PFSK-1 (cell line): ENCODE measurements around the gene YIF1A.

Experiments used
- FOXP2 ChIP-seq: optimal IDR thresholded peaks from 2 replicates; pipeline ENCODE3; 2011; ENCODE audit warnings: borderline replicate concordance, control low read depth, inconsistent platforms; ENCODE audit not compliant: insufficient read depth; ENCODE audit errors: extremely low read length, extremely low read depth
- POLR2AphosphoS5 ChIP-seq: IDR thresholded peaks from 2 replicates; pipeline ENCODE4 v1.6.1; 2012; ENCODE audit warnings: low read depth, mild to moderate bottlenecking, control low read depth, low read length, moderate library complexity
- SIN3A ChIP-seq: IDR thresholded peaks from 2 replicates; pipeline ENCODE4 v1.6.1; 2012; ENCODE audit warnings: mild to moderate bottlenecking, low read length, moderate library complexity, borderline replicate concordance; ENCODE audit not compliant: insufficient read depth
- TAF1 ChIP-seq: IDR thresholded peaks from 2 replicates; pipeline ENCODE4 v1.6.1; 2012; ENCODE audit warnings: low read length, control low read depth, borderline replicate concordance; ENCODE audit not compliant: insufficient read depth
- TF ChIP-seq, protein P1 (sequence below), 2 experiments: IDR thresholded peaks; 2 replicates each; pipeline versions ENCODE4 v1.6.1 to v1.8.0; 2011 to 2012; ENCODE audit warnings: low read depth in 2 of 2, low read length in 2 of 2, control low read depth in 1 of 2, inconsistent platforms in 1 of 2, mild to moderate bottlenecking in 1 of 2, moderate library complexity in 1 of 2; ENCODE audit not compliant: insufficient read depth in 1 of 2

YIF1A gene

DNA sequence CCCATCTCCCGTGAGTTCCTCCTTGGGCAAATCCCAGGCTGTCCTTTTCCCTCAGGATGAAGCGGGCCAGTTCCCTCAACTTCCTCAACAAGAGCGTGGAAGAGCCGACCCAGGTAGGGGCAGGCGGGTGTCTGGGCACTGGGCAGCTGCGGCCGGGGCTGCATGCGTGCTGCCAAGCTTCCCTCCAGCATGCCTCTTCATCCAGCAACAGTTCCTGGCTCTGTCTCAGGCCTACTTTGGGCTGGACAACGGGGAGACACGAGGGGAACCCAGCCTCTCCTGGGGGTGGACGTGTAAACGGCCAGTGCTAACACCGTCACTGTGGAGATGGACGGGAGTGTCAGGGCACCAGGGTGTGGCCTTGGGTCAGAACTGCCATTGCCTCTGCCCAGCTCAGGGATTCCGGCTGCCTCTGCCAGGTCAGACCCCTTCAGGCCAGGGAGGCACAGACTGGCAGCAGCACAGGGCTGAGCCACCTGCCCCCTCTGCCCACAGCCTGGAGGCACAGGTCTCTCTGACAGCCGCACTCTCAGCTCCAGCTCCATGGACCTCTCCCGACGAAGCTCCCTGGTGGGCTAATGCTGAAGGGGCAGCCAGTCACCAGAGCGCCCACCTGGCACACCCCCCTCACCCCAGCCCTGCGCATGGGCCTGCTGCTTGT, 22.4 kb downstream of the YIF1A start:
- no peak for TF ChIP-seq POLR2AphosphoS5

DNA sequence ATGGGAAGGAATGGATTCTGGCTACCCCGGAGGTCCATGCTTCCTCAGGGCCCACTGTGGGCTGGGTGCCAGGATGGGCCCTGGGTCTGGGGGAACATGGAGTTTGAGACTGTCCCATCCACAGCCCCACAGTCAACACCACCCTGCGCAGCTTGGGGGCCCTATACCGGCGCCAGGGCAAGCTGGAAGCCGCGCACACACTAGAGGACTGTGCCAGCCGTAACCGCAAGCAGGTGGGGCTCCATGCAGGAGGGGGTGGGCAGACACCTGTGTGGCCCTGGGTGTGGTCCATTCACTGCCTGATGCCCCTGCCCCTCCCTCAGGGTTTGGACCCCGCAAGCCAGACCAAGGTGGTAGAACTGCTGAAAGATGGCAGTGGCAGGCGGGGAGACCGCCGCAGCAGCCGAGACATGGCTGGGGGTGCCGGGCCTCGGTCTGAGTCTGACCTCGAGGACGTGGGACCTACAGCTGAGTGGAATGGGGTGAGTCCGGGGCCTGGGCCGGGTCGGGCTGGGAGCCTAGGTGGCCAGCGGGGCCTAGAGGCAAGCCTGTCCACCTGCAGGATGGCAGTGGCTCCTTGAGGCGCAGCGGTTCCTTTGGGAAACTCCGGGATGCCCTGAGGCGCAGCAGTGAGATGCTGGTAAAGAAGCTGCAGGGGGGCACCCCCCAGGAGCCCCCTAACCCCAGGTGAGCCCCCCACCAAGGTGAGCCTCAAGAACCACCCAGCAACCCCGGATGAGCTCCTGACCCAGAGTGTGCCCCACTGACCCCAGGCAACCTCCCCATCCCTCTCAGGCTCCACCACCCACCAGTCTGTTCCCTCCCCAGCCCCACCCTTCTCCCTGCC, 23.2 kb downstream of the YIF1A start:
- TF ChIP-seq, protein P1, sequence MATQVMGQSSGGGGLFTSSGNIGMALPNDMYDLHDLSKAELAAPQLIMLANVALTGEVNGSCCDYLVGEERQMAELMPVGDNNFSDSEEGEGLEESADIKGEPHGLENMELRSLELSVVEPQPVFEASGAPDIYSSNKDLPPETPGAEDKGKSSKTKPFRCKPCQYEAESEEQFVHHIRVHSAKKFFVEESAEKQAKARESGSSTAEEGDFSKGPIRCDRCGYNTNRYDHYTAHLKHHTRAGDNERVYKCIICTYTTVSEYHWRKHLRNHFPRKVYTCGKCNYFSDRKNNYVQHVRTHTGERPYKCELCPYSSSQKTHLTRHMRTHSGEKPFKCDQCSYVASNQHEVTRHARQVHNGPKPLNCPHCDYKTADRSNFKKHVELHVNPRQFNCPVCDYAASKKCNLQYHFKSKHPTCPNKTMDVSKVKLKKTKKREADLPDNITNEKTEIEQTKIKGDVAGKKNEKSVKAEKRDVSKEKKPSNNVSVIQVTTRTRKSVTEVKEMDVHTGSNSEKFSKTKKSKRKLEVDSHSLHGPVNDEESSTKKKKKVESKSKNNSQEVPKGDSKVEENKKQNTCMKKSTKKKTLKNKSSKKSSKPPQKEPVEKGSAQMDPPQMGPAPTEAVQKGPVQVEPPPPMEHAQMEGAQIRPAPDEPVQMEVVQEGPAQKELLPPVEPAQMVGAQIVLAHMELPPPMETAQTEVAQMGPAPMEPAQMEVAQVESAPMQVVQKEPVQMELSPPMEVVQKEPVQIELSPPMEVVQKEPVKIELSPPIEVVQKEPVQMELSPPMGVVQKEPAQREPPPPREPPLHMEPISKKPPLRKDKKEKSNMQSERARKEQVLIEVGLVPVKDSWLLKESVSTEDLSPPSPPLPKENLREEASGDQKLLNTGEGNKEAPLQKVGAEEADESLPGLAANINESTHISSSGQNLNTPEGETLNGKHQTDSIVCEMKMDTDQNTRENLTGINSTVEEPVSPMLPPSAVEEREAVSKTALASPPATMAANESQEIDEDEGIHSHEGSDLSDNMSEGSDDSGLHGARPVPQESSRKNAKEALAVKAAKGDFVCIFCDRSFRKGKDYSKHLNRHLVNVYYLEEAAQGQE (IDR thresholded peaks at IDR 0.05; ENCODE audit: insufficient read depth in 1 of 2, low read depth in 2 of 2, low read length in 2 of 2): no peak
- TF ChIP-seq SIN3A (no peak), TAF1 (no peak), POLR2AphosphoS5 (no peak), FOXP2 (no peak)

DNA sequence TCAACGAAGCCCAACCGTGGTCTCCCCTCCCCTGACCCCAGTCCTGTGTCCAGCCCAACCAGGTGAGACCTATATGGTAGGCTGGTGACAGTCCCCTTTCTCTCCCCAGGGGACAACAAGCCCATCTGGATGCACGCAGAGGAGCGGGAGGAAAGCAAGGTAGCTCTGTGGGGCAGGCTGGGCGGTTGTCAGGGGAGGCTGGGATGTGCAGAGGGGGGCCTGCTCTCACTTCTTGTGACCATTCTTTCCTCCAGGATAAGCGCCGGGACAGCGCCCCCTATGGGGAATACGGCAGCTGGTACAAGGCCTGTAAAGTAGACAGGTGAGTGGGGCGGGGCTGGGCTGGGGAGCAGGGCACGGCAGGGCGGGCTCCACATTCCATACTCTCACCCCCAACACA, 24.0 kb downstream of the YIF1A start:
- no peak for TF ChIP-seq SIN3A
- TF ChIP-seq FOXP2: no peak
- TF ChIP-seq, protein P1 (IDR thresholded peaks at IDR 0.05; ENCODE audit: insufficient read depth in 1 of 2, low read depth in 2 of 2, low read length in 2 of 2): no peak
- no peak for TF ChIP-seq TAF1
- no peak for TF ChIP-seq POLR2AphosphoS5

DNA sequence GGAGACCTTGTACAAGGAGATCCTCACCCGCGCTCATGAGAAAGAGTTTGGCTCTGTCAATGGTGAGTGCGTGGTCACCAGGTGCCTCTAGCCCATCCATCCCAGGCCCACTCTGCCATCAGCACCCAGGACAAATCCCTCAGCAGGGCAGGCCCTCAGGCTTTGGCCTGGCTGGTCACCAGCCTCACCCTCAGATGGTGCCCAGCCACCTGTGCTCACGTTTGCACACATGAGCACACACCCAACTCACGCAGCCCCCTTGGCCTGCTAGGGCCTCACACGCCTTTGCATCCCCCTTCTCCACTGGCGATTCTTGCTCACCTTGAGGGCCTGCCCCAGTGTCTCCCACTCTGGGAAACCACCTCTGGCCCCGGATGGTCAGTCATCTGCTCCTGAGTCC, 24.6 kb downstream of the YIF1A start:
- no peak for TF ChIP-seq SIN3A
- TF ChIP-seq TAF1: no peak
- no peak for TF ChIP-seq POLR2AphosphoS5
- no peak for TF ChIP-seq FOXP2
- TF ChIP-seq, protein P1 (IDR thresholded peaks at IDR 0.05; ENCODE audit: insufficient read depth in 1 of 2, low read depth in 2 of 2, low read length in 2 of 2): no peak

DNA sequence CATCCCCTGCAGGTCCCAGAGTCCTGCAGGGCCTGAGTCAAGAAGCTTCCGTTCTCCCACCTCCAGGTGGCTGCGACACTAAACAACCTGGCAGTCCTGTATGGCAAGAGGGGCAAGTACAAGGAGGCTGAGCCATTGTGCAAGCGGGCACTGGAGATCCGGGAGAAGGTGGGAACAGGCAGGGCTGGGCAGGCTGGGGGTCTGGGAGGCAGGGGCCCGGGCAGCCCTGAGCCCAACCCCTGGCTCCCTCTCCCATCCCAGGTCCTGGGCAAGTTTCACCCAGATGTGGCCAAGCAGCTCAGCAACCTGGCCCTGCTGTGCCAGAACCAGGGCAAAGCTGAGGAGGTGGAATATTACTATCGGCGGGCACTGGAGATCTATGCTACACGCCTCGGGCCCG, 25.2 kb downstream of the YIF1A start:
- TF ChIP-seq FOXP2 (no peak), SIN3A (no peak), TAF1 (no peak)
- TF ChIP-seq, protein P1 (IDR thresholded peaks at IDR 0.05; ENCODE audit: insufficient read depth in 1 of 2, low read depth in 2 of 2, low read length in 2 of 2): no peak
